ENCODE measurements around the gene PHEX.

PHEX gene

DNA sequence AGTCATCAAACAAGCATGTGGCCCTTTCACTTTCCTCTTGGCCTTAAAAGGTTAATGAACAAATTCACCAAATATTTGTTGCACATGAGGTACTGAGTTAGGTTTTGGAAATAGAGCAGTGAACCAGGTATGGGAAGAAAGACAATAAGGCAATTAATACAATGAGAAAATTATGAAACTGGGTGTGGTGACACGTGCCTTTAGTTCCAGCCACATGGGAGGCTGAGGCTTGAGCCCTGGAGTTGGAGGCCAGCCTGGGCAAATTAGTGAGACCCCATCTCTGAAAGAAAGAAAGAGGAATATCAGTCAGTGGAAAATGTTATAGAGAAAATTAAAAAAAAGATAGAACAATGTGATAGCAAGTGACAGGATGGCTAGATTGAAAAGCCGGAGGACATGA is 8.1 kb downstream of the PHEX start:
- DNase-seq (ENCODE audit: low read depth, low spot score) = no peak

DNA sequence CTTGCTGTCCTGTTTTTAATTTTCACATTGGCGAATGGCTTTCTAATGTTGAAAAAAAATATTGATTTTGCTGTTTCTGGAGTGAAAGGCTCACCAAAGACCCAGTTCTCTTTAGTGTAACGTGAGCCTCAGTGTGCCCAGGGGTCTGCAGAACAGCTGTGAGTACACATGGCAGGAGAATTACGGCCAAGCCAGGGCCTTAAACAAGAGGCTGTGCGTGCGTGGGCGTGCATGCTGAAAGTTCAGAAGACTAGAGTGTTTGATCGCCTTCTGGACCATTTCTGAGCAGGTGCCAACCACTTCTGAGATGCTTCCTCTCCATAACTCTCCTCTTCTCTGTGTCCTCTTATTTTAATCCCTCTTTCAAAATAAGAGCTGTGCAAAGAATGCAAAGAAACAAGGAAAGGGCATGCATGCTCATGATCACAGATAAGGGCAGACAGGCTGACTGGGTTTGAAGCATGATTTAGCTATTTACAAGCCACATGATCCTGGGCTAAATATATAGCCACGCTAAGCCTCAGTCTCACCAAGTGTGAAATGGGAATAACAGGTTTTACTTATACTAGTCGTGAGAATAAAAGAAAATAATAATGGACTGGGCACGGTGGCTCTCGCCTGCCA is 9.9 kb downstream of the PHEX start:
- DNase-seq (ENCODE audit: low read depth, low spot score) = no peak

DNA sequence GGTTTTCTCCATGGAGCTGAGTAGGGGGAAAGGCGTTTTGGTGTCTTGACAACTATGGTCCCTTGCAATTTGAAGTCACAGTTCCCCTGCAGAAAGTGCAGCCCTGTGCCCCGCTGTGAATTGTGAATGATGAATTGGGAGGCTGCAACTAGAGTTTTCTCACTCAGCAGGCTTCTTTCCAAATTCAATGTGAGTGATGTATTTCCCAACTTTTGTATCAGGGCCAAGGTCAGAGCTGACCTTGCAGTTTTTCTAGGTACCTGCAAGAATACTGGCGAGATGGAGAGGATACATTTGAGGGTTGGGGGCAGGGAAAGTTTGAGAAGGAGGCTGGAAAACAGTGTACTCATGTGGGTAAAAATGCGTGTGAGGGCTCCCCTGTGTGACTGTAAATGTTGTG is 11.7 kb downstream of the PHEX start:
- no peak for DNase-seq (ENCODE audit: low read depth, low spot score)

DNA sequence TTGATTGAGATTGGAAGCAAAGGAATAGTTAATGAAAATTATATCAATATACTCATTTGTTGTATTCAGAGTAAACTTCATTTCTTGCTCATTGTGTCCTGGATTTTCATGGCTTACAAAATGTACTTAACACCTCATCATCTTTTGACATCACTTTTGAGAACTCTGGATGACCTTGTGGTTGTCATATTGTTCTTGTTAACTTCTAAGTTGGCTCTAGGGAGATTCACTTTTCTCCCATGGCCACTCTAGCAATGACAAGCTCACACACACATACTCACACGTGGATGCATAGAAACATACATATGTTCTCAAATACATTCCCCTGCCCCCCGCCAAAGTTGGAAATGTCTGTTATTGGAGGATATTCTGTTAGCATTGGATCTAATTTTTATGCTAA is 15.3 kb downstream of the PHEX start:
- DNase-seq (ENCODE audit: low read depth, low spot score) = no peak

DNA sequence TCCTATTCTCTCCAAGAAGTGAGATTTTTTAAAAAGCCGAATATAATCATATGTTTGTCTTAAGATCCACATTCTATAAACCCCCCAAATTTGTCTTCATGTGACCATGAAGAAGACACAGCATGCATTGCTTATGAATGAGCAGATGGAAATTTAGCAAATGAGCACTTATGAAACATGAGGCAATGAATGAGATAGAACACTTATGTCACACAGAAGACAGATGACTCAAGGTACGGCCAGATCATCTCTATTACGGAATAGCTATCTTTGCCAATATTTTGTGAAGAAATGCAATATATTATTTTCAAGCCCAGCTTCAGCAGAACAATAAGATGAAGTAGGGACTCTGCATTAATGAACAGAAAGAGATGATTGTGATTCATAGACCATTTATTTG is 21.4 kb downstream of the PHEX start:
- DNase-seq (ENCODE audit: low read depth, low spot score) = no peak

DNA sequence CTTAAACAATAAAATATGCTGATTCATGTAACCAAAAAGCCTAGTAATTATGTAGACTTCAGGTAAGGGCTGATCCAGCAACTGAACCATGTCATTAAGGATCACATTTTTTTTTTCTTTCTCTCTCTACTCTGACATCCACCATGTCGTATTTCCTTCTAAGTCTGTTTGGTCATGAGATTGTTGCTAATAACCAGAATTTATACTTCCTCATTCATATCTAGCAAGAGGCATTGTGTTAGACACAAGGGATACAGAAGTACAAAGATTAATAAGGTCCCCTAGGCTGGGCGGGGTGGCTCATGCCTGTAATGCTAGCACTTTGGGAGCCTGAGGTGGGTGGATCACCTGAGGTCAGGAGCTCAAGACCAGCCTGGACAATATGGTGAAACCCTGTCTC is 24.1 kb downstream of the PHEX start:
- no peak for DNase-seq (ENCODE audit: low read depth, low spot score)

DNA sequence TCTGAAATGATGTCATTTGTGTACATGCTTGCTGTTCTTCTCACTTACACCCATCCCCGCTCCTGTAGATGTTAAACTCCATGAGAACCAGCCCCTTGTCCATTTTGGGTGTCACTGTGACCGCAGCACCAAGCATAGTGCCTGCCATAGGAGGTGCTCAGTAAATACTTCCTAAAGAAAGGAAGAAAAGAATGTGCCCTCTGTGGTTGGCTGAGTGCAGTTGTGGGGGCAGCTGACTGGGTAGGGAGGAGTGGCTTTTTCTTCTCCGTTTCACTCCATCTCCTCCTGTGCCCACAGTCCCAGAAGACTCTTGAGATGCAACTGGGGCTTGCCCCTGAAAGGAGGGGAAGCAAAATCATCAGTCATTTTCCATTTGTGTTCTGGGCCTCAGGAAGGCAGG is 25.5 kb downstream of the PHEX start:
- no peak for DNase-seq (ENCODE audit: low read depth, low spot score)

DNA sequence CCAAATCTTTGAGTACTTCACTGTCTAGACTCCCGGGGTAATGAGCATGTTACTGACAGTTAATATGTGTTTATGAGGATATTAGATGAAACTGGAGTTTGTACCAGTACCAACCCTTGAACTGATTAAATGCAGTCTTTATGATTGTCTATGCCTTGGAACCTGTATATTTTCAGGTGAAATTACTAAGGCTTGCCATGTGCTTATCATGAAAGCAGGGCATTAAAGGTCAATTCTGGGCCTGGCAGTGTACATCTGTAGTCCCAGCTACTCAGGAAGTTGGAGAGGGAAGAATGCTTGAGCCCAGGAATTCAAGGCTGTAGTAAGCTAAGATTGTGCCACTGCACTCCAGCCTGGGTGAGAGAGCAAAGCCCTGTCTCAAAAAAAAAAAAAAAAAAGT is 27.6 kb downstream of the PHEX start:
- no peak for DNase-seq (ENCODE audit: low read depth, low spot score)

DNA sequence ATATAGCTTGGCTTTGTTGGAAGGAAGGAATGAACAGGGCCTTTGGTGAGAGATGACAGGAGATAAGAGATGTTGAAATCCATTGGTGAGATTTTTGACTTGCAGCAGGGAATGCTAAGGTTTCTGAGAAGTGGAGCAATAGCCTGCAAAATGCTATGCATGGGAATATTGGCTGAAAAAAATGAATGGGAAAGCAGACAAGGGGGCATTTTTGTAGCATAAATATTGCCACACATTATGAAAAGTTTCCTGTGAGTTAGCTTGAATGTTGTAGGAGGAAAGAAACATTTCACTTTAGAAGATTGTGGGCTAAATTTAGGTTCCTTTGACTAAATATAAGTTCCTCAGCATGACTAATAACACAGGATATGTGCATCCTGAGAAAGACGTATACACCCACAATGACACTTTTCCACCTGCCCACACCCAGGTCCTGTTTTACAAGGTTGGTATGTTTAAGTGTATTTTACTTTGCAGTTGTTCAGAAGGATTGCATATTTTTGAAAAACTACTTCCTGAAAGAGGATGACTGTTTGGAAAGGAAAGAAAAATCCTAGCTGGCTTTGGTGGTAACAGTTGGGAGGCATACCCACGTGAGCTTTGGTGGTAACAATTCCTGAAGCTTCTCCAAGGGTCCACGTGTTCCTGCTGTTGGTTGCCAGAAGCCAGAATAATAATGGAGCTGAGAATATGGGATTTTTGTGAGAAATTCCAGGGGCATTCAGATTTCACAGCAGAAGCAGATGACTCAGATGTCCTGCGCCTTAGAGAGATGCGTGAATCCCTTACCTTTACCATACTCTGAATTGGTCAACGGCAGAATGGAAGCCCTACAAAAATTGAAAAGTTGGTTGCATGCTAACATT is 28.5 kb downstream of the PHEX start:
- DNase-seq (ENCODE audit: low read depth, low spot score) = no peak

DNA sequence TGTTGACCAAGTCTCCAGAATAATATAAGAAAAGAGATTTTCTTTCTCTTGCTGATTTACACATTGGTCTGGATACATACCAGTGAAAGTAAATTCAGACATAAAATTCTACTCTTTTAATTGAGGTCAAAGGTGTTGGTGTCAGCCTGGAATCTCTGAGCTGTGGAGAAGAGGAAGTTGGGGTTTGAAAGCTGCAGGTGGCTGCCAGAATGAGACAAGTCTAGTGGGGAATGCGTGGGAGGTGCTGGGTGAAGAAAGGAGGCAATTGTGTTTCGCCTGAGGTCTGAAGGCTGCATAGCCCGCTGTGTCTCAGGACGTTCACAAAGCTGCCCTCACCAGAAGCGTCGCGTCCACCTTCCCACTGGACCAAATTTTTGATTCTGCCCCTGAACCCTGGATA is 31.2 kb downstream of the PHEX start:
- no peak for DNase-seq (ENCODE audit: low read depth, low spot score)

DNA sequence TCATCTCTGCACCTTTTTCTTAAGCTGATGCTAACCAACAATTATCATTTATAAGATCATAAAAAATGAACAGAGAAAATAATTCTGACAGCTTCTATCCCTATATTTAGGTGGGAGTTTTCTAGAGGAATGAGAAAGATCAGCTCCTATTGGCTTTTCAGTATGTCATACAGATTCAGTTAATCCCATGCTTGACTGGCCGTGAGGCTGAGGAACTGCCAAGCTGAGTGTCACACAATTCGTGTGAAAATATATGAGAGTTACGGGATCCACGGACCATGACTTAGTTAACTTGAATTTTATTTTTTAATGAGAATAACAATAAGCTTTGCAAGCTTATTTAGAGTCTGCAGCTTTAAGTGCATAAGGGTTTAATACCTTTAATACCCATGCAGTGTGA is 37.5 kb downstream of the PHEX start:
- no peak for DNase-seq (ENCODE audit: low read depth, low spot score)

DNA sequence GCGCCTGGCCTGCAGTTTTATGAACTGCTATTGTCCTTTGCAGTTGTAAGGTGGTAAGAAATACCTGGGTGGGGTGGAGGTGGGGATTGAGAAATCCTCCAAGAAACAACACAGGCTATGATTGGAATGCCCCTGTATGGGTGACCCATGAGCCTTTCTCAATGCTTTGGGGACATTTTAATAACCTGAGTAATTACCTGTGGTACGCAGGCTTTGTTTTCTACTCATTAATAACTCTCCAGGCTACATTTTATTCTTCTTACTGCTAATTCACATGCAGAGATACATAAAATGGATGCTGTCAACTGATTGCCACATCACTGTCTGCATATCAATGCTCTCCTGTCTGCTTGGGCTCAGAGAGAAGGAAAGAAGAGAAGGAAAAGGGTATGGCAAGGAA is 41.8 kb downstream of the PHEX start:
- DNase-seq (ENCODE audit: low read depth, low spot score) = no peak

DNA sequence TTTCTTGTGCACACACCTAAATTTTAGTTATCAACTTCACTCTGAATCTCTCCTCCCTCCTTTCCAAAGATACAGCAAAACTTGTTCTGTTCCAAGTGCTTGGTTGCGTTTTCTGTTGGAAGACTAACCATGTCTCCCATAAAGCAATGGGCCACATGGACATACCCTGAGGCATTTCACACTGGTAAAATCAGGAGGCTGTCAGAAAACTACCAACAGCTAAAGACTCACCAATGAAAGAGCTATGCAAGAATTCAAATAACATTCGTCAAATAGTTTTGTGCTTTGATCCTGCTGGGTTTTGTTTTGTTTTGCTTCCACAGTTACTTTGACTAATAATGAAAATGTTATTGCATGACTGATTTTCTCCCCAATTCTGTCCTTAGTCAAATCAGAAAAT is 46.0 kb downstream of the PHEX start:
- DNase-seq (ENCODE audit: low read depth, low spot score) = peak; percentile 5

DNA sequence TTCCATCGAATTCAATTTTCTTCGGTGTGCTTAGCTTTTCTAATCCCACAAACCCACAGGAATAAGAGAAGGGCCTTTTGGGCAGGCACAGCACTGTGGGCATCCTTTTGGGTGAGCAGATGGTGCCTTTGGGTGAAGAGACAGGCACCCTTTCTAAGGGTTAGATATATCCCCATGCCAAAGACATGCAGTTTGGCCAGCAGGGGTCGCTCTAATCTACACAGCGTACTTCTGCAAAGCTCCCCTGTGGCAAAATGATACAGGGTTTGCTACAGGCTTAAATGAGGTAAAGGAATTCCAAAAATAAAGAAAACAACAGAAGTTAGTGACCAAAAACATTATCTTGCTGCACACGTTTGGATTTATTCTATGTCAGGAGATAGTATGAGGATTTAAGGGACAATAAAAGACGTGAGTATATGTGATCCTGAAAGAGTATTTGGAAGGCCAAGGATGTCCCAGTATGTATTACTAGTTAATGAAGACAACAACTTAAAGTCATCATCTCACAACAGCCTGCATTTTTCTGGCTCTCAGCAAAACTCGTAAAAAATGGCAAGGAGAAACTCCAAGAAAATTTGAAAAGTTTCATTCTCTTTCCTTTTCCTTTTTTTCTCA is 49.5 kb downstream of the PHEX start:
- peak; percentile 53 for DNase-seq (ENCODE audit: low read depth, low spot score)

DNA sequence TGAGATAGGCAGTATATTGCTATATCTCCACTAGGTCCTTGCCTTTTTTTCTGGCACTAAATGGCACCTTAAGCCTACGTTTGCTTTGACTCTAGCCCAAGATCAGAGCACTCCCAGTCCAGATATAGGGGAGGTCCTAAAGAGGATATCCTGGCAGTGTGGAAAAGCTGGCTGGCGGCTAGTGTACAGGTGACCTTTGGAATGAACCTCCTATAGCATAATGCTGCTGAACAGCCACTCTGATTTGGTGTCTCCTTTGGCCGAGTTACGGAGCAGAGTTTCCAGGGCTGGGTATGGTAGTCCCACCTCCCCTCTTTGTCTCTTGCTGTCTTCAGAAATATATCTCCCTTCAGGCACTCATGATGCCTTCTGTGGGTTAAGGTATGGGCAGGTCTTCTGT is 53.9 kb downstream of the PHEX start:
- DNase-seq (ENCODE audit: low read depth, low spot score) = no peak

DNA sequence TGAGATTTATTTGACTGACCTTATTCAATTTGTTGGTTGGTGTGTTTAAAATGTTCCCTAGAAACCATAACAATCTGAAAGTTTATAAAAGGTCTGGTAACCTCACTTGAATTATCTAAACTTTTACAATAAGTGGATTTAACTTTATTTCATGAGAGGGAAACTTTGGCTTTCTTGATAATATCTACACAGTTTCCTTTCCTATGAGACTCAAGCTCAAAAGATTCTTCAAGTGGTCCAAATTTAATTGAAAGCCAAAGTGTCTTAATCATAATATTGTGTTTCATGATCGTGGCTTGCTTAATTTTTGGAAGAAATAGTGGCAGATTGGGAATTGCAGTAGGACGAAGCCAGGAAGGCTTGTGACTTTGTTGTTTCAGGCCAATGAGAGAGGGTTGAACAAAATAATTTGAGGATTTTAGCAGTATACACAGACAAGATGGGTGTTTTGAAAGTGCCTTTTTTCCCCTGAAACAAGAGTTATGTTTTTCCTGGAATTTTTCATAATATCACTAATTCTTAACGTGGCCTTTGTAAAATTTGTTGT is 55.0 kb downstream of the PHEX start:
- DNase-seq (ENCODE audit: low read depth, low spot score) = no peak

DNA sequence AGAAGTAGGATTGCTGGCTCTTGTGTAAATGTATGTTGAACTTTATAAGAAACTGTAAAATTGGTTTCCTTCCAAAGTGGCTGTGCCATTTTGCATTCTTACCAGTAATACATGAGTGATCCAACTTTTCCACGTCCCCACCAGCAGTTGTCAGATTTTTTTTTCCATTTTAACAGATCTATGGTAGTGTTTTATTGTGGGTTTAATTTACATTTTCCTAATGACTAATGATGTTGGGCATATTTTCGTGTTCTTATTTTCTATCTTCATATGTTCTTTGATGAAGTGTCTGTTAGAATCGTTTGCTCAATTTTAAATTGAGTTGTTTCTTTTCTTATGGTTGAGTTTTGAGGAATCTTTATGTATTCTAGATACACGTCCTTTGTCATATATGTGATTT is 56.2 kb downstream of the PHEX start:
- no peak for DNase-seq (ENCODE audit: low read depth, low spot score)

DNA sequence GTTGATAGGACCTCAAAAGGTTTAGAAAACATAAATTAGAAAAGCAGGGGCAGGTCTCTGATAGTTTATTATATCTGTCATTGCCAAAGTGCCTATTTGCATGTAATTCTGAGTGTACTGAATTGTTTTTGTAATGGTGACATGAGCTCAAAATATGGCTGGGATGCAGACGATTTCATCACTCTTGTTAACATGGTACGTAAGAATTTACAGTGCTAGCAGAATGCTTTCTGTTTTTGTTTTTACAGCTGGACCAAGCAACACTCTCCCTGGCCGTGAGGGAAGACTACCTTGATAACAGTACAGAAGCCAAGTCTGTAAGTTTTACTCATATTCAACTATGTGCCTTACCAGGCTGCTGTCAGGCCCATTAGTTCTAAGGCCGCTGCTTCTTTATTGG is 58.1 kb downstream of the PHEX start:
- peak; percentile 24 for DNase-seq (ENCODE audit: low read depth, low spot score)

DNA sequence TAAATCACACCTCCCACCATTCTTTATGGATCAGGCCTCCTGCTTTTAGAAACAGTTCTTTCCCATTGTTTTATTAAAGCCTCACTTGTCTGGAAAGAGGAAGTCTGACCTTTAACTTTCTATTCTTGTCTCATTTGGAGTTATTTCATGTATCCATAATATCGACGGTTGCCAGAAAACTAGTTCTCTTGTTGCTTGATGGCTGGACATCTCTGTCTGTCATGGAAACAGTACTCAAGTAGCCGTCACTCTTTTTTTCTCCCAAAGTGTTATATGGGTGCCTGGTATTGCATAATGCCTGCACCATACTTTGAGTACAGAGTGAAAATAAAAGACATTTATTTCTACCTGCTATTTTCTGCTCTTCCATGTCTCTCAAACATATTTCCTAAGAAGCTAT is 61.4 kb downstream of the PHEX start:
- DNase-seq (ENCODE audit: low read depth, low spot score) = no peak

DNA sequence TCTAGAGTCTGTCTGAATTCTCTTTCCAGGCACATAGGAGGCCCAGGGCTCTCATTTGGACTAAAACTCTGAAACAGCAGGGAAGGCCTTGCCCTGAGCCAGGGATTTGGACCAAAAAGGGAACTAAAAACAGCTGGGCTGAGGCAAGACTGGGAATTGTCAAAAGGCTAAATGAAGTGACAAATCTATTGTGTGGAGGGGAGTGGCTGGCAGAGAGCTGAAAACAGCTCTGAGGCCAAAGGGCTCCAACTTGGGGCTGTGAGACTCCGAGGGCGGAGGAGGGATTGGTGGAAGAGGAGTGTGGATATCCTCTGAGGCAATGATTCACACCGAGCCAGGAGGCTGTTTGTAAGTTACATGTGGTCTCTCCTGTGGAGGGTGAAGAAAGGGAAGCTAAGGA is 63.2 kb downstream of the PHEX start:
- no peak for DNase-seq (ENCODE audit: low read depth, low spot score)

DNA sequence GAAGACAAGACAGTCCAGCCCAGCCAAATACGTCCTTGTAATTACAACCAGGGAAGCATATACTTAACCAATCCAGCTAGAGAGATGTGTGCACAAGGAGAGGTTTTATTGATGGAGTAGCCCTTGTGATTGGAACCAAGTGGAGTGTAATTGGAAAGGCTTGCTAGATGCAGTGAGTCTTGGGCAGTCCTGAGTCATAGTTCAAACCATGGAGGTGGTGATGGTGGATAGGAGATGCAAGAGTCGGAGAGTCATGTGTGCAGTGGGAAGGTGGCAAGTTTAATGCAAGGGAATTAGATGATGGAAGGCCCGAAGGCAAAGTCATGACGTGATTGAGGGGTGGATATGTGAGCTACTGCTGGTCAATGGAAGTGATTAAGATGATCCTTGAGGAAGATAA is 63.7 kb downstream of the PHEX start:
- no peak for DNase-seq (ENCODE audit: low read depth, low spot score)

DNA sequence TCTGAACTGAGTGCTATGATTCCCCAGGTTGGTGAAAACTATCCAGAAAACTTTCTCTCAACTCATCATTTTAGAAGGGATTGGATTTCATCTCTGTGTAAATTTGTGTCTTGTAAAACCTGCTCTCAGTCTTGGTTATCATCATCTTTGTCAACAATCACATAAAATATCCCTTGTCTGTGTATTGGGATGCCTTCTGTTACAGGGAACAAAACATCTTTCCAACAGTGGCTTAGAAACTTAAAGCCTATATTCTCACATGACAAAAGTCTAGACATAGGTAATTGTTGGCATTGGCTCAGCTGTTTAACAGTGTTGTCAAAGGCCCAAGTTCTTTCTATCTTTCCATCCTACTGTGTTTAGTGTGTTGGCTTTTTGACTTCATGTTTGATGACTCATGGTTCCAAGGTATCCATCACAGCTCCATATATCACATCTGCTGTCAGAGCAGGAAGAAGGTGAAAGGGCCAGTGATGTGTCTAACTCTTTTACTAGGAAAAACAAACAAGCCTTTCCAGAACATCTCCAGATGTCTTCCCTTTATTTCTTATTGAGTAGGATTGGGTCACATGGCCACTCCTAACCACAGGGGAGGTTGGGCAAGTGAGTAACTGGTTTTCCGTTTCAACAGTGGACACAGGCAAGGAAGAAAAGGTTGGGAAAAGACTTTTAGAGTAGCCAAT is 65.0 kb downstream of the PHEX start:
- DNase-seq (ENCODE audit: low read depth, low spot score) = no peak

Measured in astrocyte of the hippocampus (primary cell).